ENCODE measurements around the gene CPED1. TPM values are rescaled to one million over a fixed set of nuclear protein-coding genes. Genes with fewer than 3 reads are reported as not detected.
A peak's percentile ranks its signal among the peaks of the same experiment; 100 is the strongest.

Gene CPED1
- total and polyA plus RNA-seq, 2 donors (not counting 1 experiment from before 2014, with no cell fraction given) = 70.2 to 196 TPM

GRCh38 chr7:121276313-121276712, 287.8 kb downstream of the CPED1 start:
- H4K20me1 ChIP-seq (ENCODE audit: control insufficient read depth, extremely low read depth, insufficient read depth, low read length) = no peaks in the 10 kb centered on the region
- no peaks in the 10 kb centered on the region for H3K27me3 ChIP-seq (ENCODE audit: control insufficient read depth, insufficient read depth, low read length)
- no peaks in the 10 kb centered on the region for H3K79me2 ChIP-seq (ENCODE audit: control insufficient read depth, insufficient read depth, low read length)
- H3K4me1 ChIP-seq (ENCODE audit: control insufficient read depth, extremely low read depth, insufficient read depth, low read length) = peaks cover 6% of the 10 kb centered on the region
- no peak for DNase-seq (ENCODE audit: low read depth in 2 of 2)
- TF ChIP-seq CTCF (conservative IDR thresholded peaks at IDR 0.05 in 1 of 2, IDR thresholded peaks at IDR 0.05 in 1 of 2; ENCODE audit: low read depth in 1 of 2, low read length in 2 of 2) (no peak), EZH2 (IDR thresholded peaks at IDR 0.05; ENCODE audit: low read length, missing control alignments) (no peak)
- H3K27ac ChIP-seq (ENCODE audit: insufficient read depth, low read length) = no peak overlapping the region
- no peak overlapping the region for H3K4me2 ChIP-seq (ENCODE audit: extremely low read depth, insufficient read depth, low read length)
- no peaks in the 10 kb centered on the region for H3K9me3 ChIP-seq (ENCODE audit: control insufficient read depth, insufficient read depth, low read depth, low read length)
- H3K9ac ChIP-seq (ENCODE audit: insufficient read depth, low read length) = no peak overlapping the region
- H3K36me3 ChIP-seq (ENCODE audit: control insufficient read depth, insufficient read depth, low read length) = no peaks in the 10 kb centered on the region
- H3K4me3 ChIP-seq (replicated peaks in 1 of 4; ENCODE audit: control extremely low read depth in 1 of 4, insufficient read depth in 1 of 4, low read depth in 3 of 4, low read length in 4 of 4) = no peak overlapping the region
- no peak overlapping the region for H2AFZ ChIP-seq (ENCODE audit: low read length)

- Histone ChIP-seq H3K79me2 (ENCODE audit: control insufficient read depth, insufficient read depth, low read length) (no peaks in the 10 kb centered on the region), H4K20me1 (ENCODE audit: control insufficient read depth, extremely low read depth, insufficient read depth, low read length) (no peaks in the 10 kb centered on the region), H2AFZ (ENCODE audit: low read length) (no peak overlapping the region), H3K4me1 (ENCODE audit: control insufficient read depth, extremely low read depth, insufficient read depth, low read length) (peaks cover 6% of the 10 kb centered on the region), H3K27ac (ENCODE audit: insufficient read depth, low read length) (peak overlapping the region; percentile 18), H3K36me3 (ENCODE audit: control insufficient read depth, insufficient read depth, low read length) (no peaks in the 10 kb centered on the region), H3K4me3 (replicated peaks in 1 of 4; ENCODE audit: control extremely low read depth in 1 of 4, insufficient read depth in 1 of 4, low read depth in 3 of 4, low read length in 4 of 4) (no peak overlapping the region), H3K9ac (ENCODE audit: insufficient read depth, low read length) (no peak overlapping the region), H3K9me3 (ENCODE audit: control insufficient read depth, insufficient read depth, low read depth, low read length) (no peaks in the 10 kb centered on the region), H3K4me2 (ENCODE audit: extremely low read depth, insufficient read depth, low read length) (no peak overlapping the region), H3K27me3 (ENCODE audit: control insufficient read depth, insufficient read depth, low read length) (no peaks in the 10 kb centered on the region)
- DNase-seq (ENCODE audit: low read depth in 2 of 2) = peak; percentile 76
- TF ChIP-seq EZH2 (IDR thresholded peaks at IDR 0.05; ENCODE audit: low read length, missing control alignments) (no peak), CTCF (conservative IDR thresholded peaks at IDR 0.05 in 1 of 2, IDR thresholded peaks at IDR 0.05 in 1 of 2; ENCODE audit: low read depth in 1 of 2, low read length in 2 of 2) (no peak)
Observed at GRCh38 chr7:121278120-121279021, 289.9 kb downstream of the CPED1 start.

GRCh38 chr7:121279060-121279620, 290.6 kb downstream of the CPED1 start:
- TF ChIP-seq EZH2 (IDR thresholded peaks at IDR 0.05; ENCODE audit: low read length, missing control alignments) (no peak), CTCF (conservative IDR thresholded peaks at IDR 0.05 in 1 of 2, IDR thresholded peaks at IDR 0.05 in 1 of 2; ENCODE audit: low read depth in 1 of 2, low read length in 2 of 2) (no peak)
- no peak overlapping the region for H3K9ac ChIP-seq (ENCODE audit: insufficient read depth, low read length)

More at GRCh38 chr7:121279060-121279620, 290.6 kb downstream of the CPED1 start:
- H3K9me3 ChIP-seq (ENCODE audit: control insufficient read depth, insufficient read depth, low read depth, low read length) = no peaks in the 10 kb centered on the region
- peak in 1 of 2 donors; percentile 88 for DNase-seq (ENCODE audit: low read depth in 2 of 2)
- H3K4me2 ChIP-seq (ENCODE audit: extremely low read depth, insufficient read depth, low read length) = no peak overlapping the region
- no peaks in the 10 kb centered on the region for H3K79me2 ChIP-seq (ENCODE audit: control insufficient read depth, insufficient read depth, low read length)
- no peak overlapping the region for H3K27ac ChIP-seq (ENCODE audit: insufficient read depth, low read length)
- no peak overlapping the region for H3K4me3 ChIP-seq (replicated peaks in 1 of 4; ENCODE audit: control extremely low read depth in 1 of 4, insufficient read depth in 1 of 4, low read depth in 3 of 4, low read length in 4 of 4)
- H3K27me3 ChIP-seq (ENCODE audit: control insufficient read depth, insufficient read depth, low read length) = no peaks in the 10 kb centered on the region
- H3K36me3 ChIP-seq (ENCODE audit: control insufficient read depth, insufficient read depth, low read length) = no peaks in the 10 kb centered on the region
- no peak overlapping the region for H2AFZ ChIP-seq (ENCODE audit: low read length)
- H4K20me1 ChIP-seq (ENCODE audit: control insufficient read depth, extremely low read depth, insufficient read depth, low read length) = no peaks in the 10 kb centered on the region
- H3K4me1 ChIP-seq (ENCODE audit: control insufficient read depth, extremely low read depth, insufficient read depth, low read length) = peaks cover 6% of the 10 kb centered on the region

Data from fibroblast of lung (primary cell).